Astrocyte of the spinal cord (primary cell): ENCODE data around the gene SPC24.

Experiments
- DNase-seq: peaks from one replicate; pipeline ENCODE4 v3.0.0; 2011; ENCODE audit warnings: low read depth, low spot score
- H3K4me3 ChIP-seq: 2 replicates; pipeline ENCODE4 v1.5.1; 2011; ENCODE audit warnings: low read depth, mild to moderate bottlenecking, low read length, moderate library complexity
- CTCF ChIP-seq: IDR thresholded peaks from 2 replicates; pipeline ENCODE4 v1.5.1; 2012; ENCODE audit warnings: low read depth, mild to moderate bottlenecking, low read length, inconsistent platforms
- in situ Hi-C: cut with HindIII; loops from 2 replicates; pipeline ENCODE4 v1.10.0; 2017; ENCODE audit warnings: low sequenced_read_pairs

SPC24 gene

GRCh38 chr19:11138601-11139300 is 16.8 kb downstream of the SPC24 start:
- H3K4me3 ChIP-seq = no peak overlapping the region
- peak; percentile 5 for TF ChIP-seq CTCF
- peak; percentile 81 for DNase-seq
- in situ Hi-C loops = no loop called here

GRCh38 chr19:11137542-11138384 is 17.8 kb downstream of the SPC24 start:
- peak; percentile 89 for DNase-seq
- H3K4me3 ChIP-seq = no peak overlapping the region
- in situ Hi-C loops = no loop called here
- TF ChIP-seq CTCF = peak; percentile 82

- no peak for TF ChIP-seq CTCF
- H3K4me3 ChIP-seq = no peak overlapping the region
- in situ Hi-C loops = no loop called here
- no peak for DNase-seq
Measured at GRCh38 chr19:11136400-11137101, 19.0 kb downstream of the SPC24 start.

- in situ Hi-C loops = no loop called here
- TF ChIP-seq CTCF = no peak
- DNase-seq = no peak
- no peak overlapping the region for H3K4me3 ChIP-seq
Measured at GRCh38 chr19:11131471-11131870, 24.1 kb downstream of the SPC24 start.

- in situ Hi-C loops = no loop called here
- H3K4me3 ChIP-seq = no peak overlapping the region
- peak; percentile 93 for TF ChIP-seq CTCF
- peak; percentile 58 for DNase-seq
Measured at GRCh38 chr19:11130824-11131455, 24.6 kb downstream of the SPC24 start.

GRCh38 chr19:11127905-11128304 is 27.7 kb downstream of the SPC24 start:
- no peak overlapping the region for H3K4me3 ChIP-seq
- in situ Hi-C loops = no loop called here
- no peak for TF ChIP-seq CTCF
- DNase-seq = no peak
